Duodenal mucosa (tissue), 2 donors: ENCODE data around the gene CCDC6.

ENCODE experiments used
- H3K27ac ChIP-seq: one replicate; pipeline ENCODE4 v1.7.0; 2013; ENCODE audit warnings: low read depth, low read length
- H3K27me3 ChIP-seq, 2 donors: one replicate each; pipeline ENCODE4 v1.7.0; 2013; ENCODE audit warnings: low read length in 2 of 2, control low read depth in 1 of 2; ENCODE audit not compliant: insufficient read depth in 2 of 2, control insufficient read depth in 1 of 2
- H3K36me3 ChIP-seq, 2 donors: one replicate each; pipeline ENCODE4 v1.7.0; 2013; ENCODE audit warnings: low read length in 2 of 2, control low read depth in 1 of 2; ENCODE audit not compliant: insufficient read depth in 2 of 2, control insufficient read depth in 1 of 2
- H3K4me1 ChIP-seq, 2 donors: one replicate each; pipeline ENCODE4 v1.7.0; 2013; ENCODE audit warnings: low read length in 2 of 2, control low read depth in 1 of 2; ENCODE audit not compliant: insufficient read depth in 2 of 2, control insufficient read depth in 1 of 2
- H3K4me3 ChIP-seq, 2 donors: one replicate each; pipeline ENCODE4 v1.7.0; 2013; ENCODE audit warnings: low read length in 2 of 2, low read depth in 1 of 2
- H3K9ac ChIP-seq, 2 donors: one replicate each; pipeline ENCODE4 v1.7.0; 2013; ENCODE audit warnings: low read length in 2 of 2, low read depth in 1 of 2
- H3K9me3 ChIP-seq, 2 donors: one replicate each; pipeline ENCODE4 v1.7.0; 2013; ENCODE audit warnings: low read length in 2 of 2, control low read depth in 1 of 2; ENCODE audit not compliant: control insufficient read depth in 1 of 2

The CCDC6 gene

GRCh38 chr10:59857921-59858320, 48.4 kb downstream of the CCDC6 start:
- Histone ChIP-seq H3K27ac (no peak overlapping the region), H3K4me1 (peaks cover 22 to 47% of the 10 kb centered on the region in 2 donors)

DNA sequence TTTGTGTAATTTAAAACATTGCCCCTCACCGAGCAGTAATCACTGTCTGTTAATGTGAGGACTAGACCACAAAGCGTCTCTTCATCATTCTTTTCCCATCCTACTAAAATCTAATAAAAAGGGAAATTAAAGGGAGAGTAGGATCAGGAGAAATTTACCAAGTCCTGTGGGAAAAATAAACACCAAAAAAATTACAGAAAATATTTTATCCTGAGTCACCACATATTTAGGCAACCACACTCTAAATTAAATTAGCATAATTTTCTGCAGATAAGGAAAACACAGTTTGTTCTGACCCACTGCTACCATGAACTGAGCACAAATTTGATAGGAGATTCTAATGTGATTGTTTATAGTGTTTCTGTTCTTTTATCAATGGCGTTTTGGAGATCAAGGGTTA, 49.3 kb downstream of the CCDC6 start:
- H3K4me1 ChIP-seq: peaks cover 22 to 47% of the 10 kb centered on the region in 2 donors

More at GRCh38 chr10:59857921-59858320, 48.4 kb downstream of the CCDC6 start:
- Histone ChIP-seq H3K27me3 (no peaks in the 10 kb centered on the region), H3K9ac (no peak overlapping the region), H3K36me3 (no peaks in the 10 kb centered on the region), H3K9me3 (no peaks in the 10 kb centered on the region), H3K4me3 (no peak overlapping the region)

DNA sequence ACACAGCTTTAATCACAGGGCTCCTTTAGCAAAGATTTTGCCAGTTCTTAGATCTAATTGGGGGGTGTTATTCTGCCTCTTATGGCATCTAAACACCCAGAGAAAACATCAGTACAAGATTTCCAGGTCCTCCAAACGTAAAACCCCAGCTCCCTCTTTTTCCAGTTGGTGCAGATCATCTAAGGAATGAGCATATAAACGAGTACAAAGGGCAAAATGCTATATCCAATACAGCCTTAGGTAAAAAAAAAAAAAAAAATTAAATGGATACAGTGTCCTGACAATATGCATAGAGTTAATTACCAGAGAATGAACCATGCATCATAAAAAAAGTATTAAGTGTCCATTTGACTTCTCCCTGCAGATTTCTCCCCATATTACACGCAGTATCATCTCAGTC, 50.3 kb downstream of the CCDC6 start:
- Histone ChIP-seq H3K9ac (no peak overlapping the region), H3K27me3 (no peaks in the 10 kb centered on the region), H3K9me3 (no peaks in the 10 kb centered on the region), H3K4me3 (no peak overlapping the region), H3K36me3 (peaks cover 2 to 6% of the 10 kb centered on the region in 2 donors), H3K4me1 (peaks cover 22 to 47% of the 10 kb centered on the region in 2 donors), H3K27ac (no peak overlapping the region)

More for the DNA sequence above, 49.3 kb downstream of the CCDC6 start:
- no peaks in the 10 kb centered on the region for H3K9me3 ChIP-seq
- H3K9ac ChIP-seq: no peak overlapping the region
- no peak overlapping the region for H3K4me3 ChIP-seq
- H3K36me3 ChIP-seq: peaks cover 0 to 1% of the 10 kb centered on the region in 2 donors
- no peak overlapping the region for H3K27ac ChIP-seq
- no peaks in the 10 kb centered on the region for H3K27me3 ChIP-seq

- Histone ChIP-seq H3K9ac (peak overlapping the region in 1 of 2 donors; percentile 4), H3K36me3 (peaks cover 6 to 10% of the 10 kb centered on the region in 2 donors), H3K9me3 (no peaks in the 10 kb centered on the region), H3K27ac (no peak overlapping the region), H3K4me3 (peak overlapping the region in 1 of 2 donors; percentile 26), H3K4me1 (peaks cover 22 to 47% of the 10 kb centered on the region in 2 donors), H3K27me3 (no peaks in the 10 kb centered on the region)
Observed at GRCh38 chr10:59854571-59854970, 51.8 kb downstream of the CCDC6 start.

DNA sequence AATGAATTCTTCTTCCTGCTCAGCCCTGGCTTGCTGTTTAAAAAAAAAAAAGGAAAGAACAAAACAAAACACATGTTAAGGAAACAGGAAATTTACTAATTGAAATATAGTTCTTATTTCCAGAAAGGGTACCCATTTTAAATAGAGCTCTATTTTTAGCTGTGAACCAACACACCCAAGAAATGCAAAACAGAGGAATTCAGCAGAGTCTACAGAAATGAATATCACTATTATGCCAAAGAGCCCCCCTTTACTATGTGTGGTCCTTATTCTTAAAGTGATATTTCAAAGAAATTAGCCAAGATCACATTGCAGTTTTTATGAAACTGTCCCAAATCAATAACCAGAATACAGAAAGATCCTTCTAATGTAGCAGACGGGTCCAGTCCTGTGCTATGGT, 53.7 kb downstream of the CCDC6 start:
- H3K9me3 ChIP-seq: no peaks in the 10 kb centered on the region
- no peaks in the 10 kb centered on the region for H3K27me3 ChIP-seq
- peaks cover 22 to 36% of the 10 kb centered on the region in 2 donors for H3K4me1 ChIP-seq
- H3K9ac ChIP-seq: no peak overlapping the region
- H3K4me3 ChIP-seq: no peak overlapping the region
- H3K36me3 ChIP-seq: peaks cover 6 to 17% of the 10 kb centered on the region in 2 donors
- no peak overlapping the region for H3K27ac ChIP-seq

- peaks cover 6 to 22% of the 10 kb centered on the region in 2 donors for H3K36me3 ChIP-seq
- no peak overlapping the region for H3K9ac ChIP-seq
- H3K9me3 ChIP-seq: no peaks in the 10 kb centered on the region
- H3K27ac ChIP-seq: no peak overlapping the region
- H3K27me3 ChIP-seq: no peaks in the 10 kb centered on the region
- H3K4me1 ChIP-seq: peaks cover 22 to 30% of the 10 kb centered on the region in 2 donors
- H3K4me3 ChIP-seq: no peak overlapping the region
Observed at GRCh38 chr10:59851864-59852263, 54.5 kb downstream of the CCDC6 start.

- Histone ChIP-seq H3K27ac (no peak overlapping the region), H3K9ac (no peak overlapping the region), H3K36me3 (peaks cover 13 to 29% of the 10 kb centered on the region in 2 donors), H3K4me3 (no peak overlapping the region), H3K27me3 (no peaks in the 10 kb centered on the region), H3K4me1 (peaks cover 0 to 6% of the 10 kb centered on the region in 2 donors), H3K9me3 (no peaks in the 10 kb centered on the region)
Observed at GRCh38 chr10:59847888-59848287, 58.5 kb downstream of the CCDC6 start.

- H3K4me1 ChIP-seq: peaks cover 0 to 6% of the 10 kb centered on the region in 2 donors
- H3K9ac ChIP-seq: no peak overlapping the region
- H3K27ac ChIP-seq: no peak overlapping the region
- H3K36me3 ChIP-seq: peaks cover 13 to 29% of the 10 kb centered on the region in 2 donors
- no peaks in the 10 kb centered on the region for H3K27me3 ChIP-seq
- no peak overlapping the region for H3K4me3 ChIP-seq
- no peaks in the 10 kb centered on the region for H3K9me3 ChIP-seq
Observed at GRCh38 chr10:59847326-59847725, 59.0 kb downstream of the CCDC6 start.

GRCh38 chr10:59844436-59844835, 61.9 kb downstream of the CCDC6 start:
- no peaks in the 10 kb centered on the region for H3K9me3 ChIP-seq
- no peak overlapping the region for H3K4me3 ChIP-seq
- H3K27ac ChIP-seq: no peak overlapping the region
- peaks cover 8 to 19% of the 10 kb centered on the region in 2 donors for H3K36me3 ChIP-seq
- H3K27me3 ChIP-seq: no peaks in the 10 kb centered on the region
- H3K4me1 ChIP-seq: peaks cover 0 to 6% of the 10 kb centered on the region in 2 donors
- H3K9ac ChIP-seq: no peak overlapping the region

DNA sequence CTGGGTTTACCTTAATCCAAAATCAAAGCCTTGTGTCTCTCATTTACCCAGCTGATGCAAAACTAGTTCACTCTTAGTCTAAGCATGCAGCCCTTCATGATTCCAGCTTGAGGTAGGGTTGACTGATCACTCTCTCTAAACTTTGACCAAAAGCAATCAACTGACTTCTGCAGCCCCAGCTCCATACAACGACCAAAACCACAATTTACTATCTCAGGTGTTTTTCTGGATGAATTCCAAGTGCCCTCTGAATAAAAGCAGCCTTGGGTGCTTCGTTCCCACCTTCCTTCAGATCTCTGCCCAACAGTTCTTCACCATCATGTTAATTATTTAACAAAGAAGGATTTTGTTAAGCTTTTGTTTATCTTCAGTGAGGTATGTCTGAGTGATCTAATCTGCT, 62.6 kb downstream of the CCDC6 start:
- peaks cover 0 to 6% of the 10 kb centered on the region in 2 donors for H3K4me1 ChIP-seq
- no peak overlapping the region for H3K27ac ChIP-seq
- H3K36me3 ChIP-seq: peaks cover 12 to 19% of the 10 kb centered on the region in 2 donors
- H3K27me3 ChIP-seq: no peaks in the 10 kb centered on the region
- H3K9ac ChIP-seq: no peak overlapping the region
- no peaks in the 10 kb centered on the region for H3K9me3 ChIP-seq
- no peak overlapping the region for H3K4me3 ChIP-seq

DNA sequence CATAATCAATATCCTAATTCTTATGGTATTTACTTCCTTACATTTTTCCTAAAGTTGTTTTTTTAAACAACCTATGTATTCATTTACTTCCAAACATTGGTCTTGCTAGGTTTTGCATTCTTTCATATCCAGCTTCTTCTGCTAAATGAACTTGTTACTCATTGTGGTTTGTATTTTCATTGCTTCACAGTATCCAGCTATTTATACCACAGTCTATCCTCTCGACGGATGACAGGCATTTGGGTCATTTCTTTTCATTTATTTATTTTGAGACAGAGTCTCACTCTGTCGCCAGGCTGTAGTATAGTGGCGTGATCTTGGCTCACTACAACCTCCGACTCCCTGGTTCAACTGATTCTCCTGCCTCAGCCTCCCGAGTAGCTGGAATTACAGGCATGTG, 66.8 kb downstream of the CCDC6 start:
- H3K36me3 ChIP-seq: peaks cover 3 to 4% of the 10 kb centered on the region in 2 donors
- peaks cover 0 to 6% of the 10 kb centered on the region in 2 donors for H3K4me1 ChIP-seq
- no peak overlapping the region for H3K27ac ChIP-seq
- no peaks in the 10 kb centered on the region for H3K9me3 ChIP-seq
- no peak overlapping the region for H3K9ac ChIP-seq
- H3K27me3 ChIP-seq: no peaks in the 10 kb centered on the region
- H3K4me3 ChIP-seq: no peak overlapping the region
